ENCODE results near the gene ATP4B.

DNA sequence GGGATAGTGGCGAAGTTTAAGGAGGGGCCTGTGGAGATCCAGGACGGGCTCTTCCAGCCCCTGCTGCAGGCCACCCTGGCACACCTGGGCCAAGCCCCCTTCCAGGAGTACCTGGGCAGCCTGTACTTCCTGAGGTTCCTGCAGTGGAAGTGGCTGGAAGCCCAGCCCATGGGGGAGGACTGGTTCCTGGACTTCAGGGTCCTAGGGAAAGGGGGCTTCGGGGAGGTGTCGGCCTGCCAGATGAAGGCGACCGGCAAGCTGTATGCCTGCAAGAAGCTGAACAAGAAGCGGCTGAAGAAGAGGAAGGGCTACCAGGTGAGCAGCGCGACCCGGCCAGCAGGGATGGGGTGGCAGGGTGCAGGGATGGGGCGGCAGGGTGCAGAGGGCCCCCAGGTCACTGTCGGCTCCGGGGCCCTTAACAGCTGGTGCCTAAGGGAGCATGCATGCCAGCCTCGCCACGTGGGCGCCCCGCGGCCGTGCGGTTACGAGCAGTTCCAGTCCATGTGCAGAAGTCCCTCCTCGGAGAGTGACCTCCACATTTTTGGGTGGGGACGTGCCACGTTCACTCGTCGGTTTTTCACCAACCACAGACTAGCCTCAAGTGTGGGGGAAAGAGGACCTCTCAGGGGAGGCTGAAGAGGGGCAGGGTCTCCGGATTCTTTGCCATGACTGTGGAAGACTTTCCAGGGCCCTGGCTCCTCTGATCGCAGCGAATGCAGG, 9.9 kb upstream of the ATP4B start:
- TF ChIP-seq EZH2 (IDR thresholded peaks at IDR 0.05; ENCODE audit: low read length, unreplicated experiment) = no peak
- TF ChIP-seq, protein P1, sequence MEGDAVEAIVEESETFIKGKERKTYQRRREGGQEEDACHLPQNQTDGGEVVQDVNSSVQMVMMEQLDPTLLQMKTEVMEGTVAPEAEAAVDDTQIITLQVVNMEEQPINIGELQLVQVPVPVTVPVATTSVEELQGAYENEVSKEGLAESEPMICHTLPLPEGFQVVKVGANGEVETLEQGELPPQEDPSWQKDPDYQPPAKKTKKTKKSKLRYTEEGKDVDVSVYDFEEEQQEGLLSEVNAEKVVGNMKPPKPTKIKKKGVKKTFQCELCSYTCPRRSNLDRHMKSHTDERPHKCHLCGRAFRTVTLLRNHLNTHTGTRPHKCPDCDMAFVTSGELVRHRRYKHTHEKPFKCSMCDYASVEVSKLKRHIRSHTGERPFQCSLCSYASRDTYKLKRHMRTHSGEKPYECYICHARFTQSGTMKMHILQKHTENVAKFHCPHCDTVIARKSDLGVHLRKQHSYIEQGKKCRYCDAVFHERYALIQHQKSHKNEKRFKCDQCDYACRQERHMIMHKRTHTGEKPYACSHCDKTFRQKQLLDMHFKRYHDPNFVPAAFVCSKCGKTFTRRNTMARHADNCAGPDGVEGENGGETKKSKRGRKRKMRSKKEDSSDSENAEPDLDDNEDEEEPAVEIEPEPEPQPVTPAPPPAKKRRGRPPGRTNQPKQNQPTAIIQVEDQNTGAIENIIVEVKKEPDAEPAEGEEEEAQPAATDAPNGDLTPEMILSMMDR (conservative IDR thresholded peaks at IDR 0.05; ENCODE audit: low read depth, low read length) = no peak
